22Rv1 (cell line): Measurements from ENCODE around the gene MTHFR.

ENCODE experiments used
- CTCF ChIP-seq: fragments of 450-650 bp; IDR thresholded peaks from 2 replicates; pipeline ENCODE4 v1.5.1; 2017; ENCODE audit warnings: mild to moderate bottlenecking
- ZFX ChIP-seq: fragments of 450-650 bp; IDR thresholded peaks from 2 replicates; pipeline ENCODE4 v1.6.1; 2017; ENCODE audit warnings: antibody characterized with exemption, borderline replicate concordance

- no peak for TF ChIP-seq CTCF
- TF ChIP-seq ZFX = no peak
These were observed 5.4 kb downstream of the MTHFR start for GRCh38 chr1:11800391-11800755.
